GM18526 (cell line): ENCODE results near the gene EXD2.

Source experiments
- POLR2A ChIP-seq: IDR thresholded peaks from 3 replicates; pipeline ENCODE4 v1.6.1; 2011; ENCODE audit not compliant: insufficient read length; ENCODE audit errors: extremely low read depth

Gene EXD2

GRCh38 chr14:69262516-69262915 is 71.2 kb downstream of the EXD2 start:
- TF ChIP-seq POLR2A = no peak

GRCh38 chr14:69263364-69263763 is 72.1 kb downstream of the EXD2 start:
- no peak for TF ChIP-seq POLR2A

- no peak for TF ChIP-seq POLR2A
These were observed 72.5 kb downstream of the EXD2 start for GRCh38 chr14:69263771-69264170.

GRCh38 chr14:69266572-69267345 is 75.5 kb downstream of the EXD2 start:
- TF ChIP-seq POLR2A = no peak

GRCh38 chr14:69267492-69267891 is 76.2 kb downstream of the EXD2 start:
- no peak for TF ChIP-seq POLR2A

- no peak for TF ChIP-seq POLR2A
These were observed 76.9 kb downstream of the EXD2 start for GRCh38 chr14:69268223-69268622.

GRCh38 chr14:69268763-69269162 is 77.5 kb downstream of the EXD2 start:
- no peak for TF ChIP-seq POLR2A

- no peak for TF ChIP-seq POLR2A
These were observed 78.1 kb downstream of the EXD2 start for GRCh38 chr14:69269381-69269780.

GRCh38 chr14:69270097-69270496 is 78.8 kb downstream of the EXD2 start:
- no peak for TF ChIP-seq POLR2A

- no peak for TF ChIP-seq POLR2A
These were observed 79.8 kb downstream of the EXD2 start for GRCh38 chr14:69270795-69271708.

GRCh38 chr14:69274321-69274720 is 83.0 kb downstream of the EXD2 start:
- no peak for TF ChIP-seq POLR2A

GRCh38 chr14:69275331-69275730 is 84.0 kb downstream of the EXD2 start:
- TF ChIP-seq POLR2A = no peak

GRCh38 chr14:69280746-69281291 is 89.5 kb downstream of the EXD2 start:
- no peak for TF ChIP-seq POLR2A

- no peak for TF ChIP-seq POLR2A
These were observed 90.3 kb downstream of the EXD2 start for GRCh38 chr14:69281450-69282169.

- TF ChIP-seq POLR2A = no peak
These were observed 91.2 kb downstream of the EXD2 start for GRCh38 chr14:69282448-69282847.
